ENCODE measurements around the gene MDK.

DNA sequence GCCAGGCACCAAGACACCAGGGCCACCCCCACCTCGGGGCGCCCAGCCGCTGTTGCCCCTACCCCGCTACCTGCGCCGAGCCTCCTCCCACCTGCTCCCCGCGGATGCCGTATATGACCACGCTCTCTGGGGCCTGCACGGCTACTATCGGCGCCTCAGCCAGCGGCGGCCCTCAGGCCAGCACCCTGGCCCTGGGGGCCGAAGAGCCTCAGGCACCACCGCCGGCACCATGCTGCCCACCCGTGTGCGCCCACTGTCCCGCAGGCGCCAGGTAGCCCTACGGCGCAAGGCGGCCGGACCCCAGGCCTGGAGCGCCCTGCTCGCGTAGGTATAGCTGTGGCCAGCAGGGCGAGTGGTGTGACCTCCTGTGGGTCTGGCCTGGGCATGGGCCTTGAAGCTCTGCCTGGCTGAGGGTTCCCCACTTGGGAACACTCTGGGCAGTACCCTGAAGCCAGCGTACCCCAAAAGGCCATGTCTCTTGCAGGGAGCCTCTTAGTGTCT is 14.8 kb upstream of the MDK start:
- no peak for TF ChIP-seq SP2 (CRISPR knock-in tag; IDR thresholded peaks at IDR 0.05)
- TF ChIP-seq POLR2A (IDR thresholded peaks at IDR 0.05; ENCODE audit: insufficient read depth in 1 of 2, low read depth in 2 of 2, low read length in 2 of 2), result no peak
- no peak for TF ChIP-seq NFYB (CRISPR knock-in tag; IDR thresholded peaks at IDR 0.05)
- TF ChIP-seq MYC (CRISPR knock-in tag; IDR thresholded peaks at IDR 0.05; ENCODE audit: borderline replicate concordance), result no peak
- no peak for TF ChIP-seq SMC3 (IDR thresholded peaks at IDR 0.05; ENCODE audit: low read length)
- TF ChIP-seq SRSF9 (IDR thresholded peaks at IDR 0.05; ENCODE audit: borderline replicate concordance, insufficient read depth, low read depth, low read length, poor library complexity, severe bottlenecking), result no peak
- no peak for TF ChIP-seq POLR2AphosphoS2 (IDR thresholded peaks at IDR 0.05; ENCODE audit: low read depth, low read length)
- no peak for TF ChIP-seq HDAC2 (CRISPR knock-in tag; IDR thresholded peaks at IDR 0.05)

All from HepG2 (cell line).